Measurements from ENCODE around the gene DPP7.
A peak's percentile ranks its signal among the peaks of the same experiment; 100 is the strongest.
"Not testable (repeated sequence)": the region's sequence is repeated elsewhere in the genome, so short reads cannot be mapped to it uniquely, and the experiment has no call there.

The DPP7 gene

GRCh38 chr9:137130176-137130755 lies 15.7 kb upstream of the DPP7 start:
- no peak for DNase-seq (ENCODE audit: extremely low read depth in 1 of 2, low read depth in 1 of 2)

- peak; percentile 62 to 79 for DNase-seq (ENCODE audit: extremely low read depth in 1 of 2, low read depth in 1 of 2)
Observed at GRCh38 chr9:137129456-137130175, 15.1 kb upstream of the DPP7 start.

- no peak for DNase-seq (ENCODE audit: extremely low read depth in 1 of 2, low read depth in 1 of 2)
Observed at GRCh38 chr9:137128862-137129455, 14.4 kb upstream of the DPP7 start.

GRCh38 chr9:137128158-137128861 lies 13.8 kb upstream of the DPP7 start:
- no peak for DNase-seq (ENCODE audit: extremely low read depth in 1 of 2, low read depth in 1 of 2)

- DNase-seq (ENCODE audit: extremely low read depth in 1 of 2, low read depth in 1 of 2): no peak
Observed at GRCh38 chr9:137127301-137128157, 13.0 kb upstream of the DPP7 start.

- no peak for DNase-seq (ENCODE audit: extremely low read depth in 1 of 2, low read depth in 1 of 2)
Observed at GRCh38 chr9:137126786-137127185, 12.3 kb upstream of the DPP7 start.

GRCh38 chr9:137123952-137124462 lies 9.5 kb upstream of the DPP7 start:
- DNase-seq (ENCODE audit: extremely low read depth in 1 of 2, low read depth in 1 of 2): not testable (repeated sequence)

DNA sequence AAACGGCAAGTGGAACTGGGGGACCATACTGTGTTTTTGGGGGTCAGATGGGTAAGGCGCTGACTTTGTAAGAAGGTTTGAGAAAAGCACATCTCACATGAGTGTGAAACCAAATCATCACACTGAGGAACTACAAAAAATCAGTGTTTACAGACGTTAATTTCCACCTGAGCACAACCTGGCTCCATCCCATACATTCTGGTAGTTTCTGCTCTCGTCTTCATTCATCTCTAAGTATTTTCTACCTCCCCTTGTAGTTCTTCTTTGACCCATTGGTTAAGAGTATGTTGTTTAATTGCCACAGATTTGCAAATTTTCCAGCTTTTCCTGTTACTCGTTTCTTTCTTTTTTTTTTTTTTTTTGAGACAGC lies 8.9 kb upstream of the DPP7 start:
- DNase-seq (ENCODE audit: extremely low read depth in 1 of 2, low read depth in 1 of 2): no peak

- DNase-seq (ENCODE audit: extremely low read depth in 1 of 2, low read depth in 1 of 2): not testable (repeated sequence)
Observed at GRCh38 chr9:137122796-137123467, 8.4 kb upstream of the DPP7 start.

- not testable (repeated sequence) for DNase-seq (ENCODE audit: extremely low read depth in 1 of 2, low read depth in 1 of 2)
Observed at GRCh38 chr9:137121927-137122795, 7.6 kb upstream of the DPP7 start.

DNA sequence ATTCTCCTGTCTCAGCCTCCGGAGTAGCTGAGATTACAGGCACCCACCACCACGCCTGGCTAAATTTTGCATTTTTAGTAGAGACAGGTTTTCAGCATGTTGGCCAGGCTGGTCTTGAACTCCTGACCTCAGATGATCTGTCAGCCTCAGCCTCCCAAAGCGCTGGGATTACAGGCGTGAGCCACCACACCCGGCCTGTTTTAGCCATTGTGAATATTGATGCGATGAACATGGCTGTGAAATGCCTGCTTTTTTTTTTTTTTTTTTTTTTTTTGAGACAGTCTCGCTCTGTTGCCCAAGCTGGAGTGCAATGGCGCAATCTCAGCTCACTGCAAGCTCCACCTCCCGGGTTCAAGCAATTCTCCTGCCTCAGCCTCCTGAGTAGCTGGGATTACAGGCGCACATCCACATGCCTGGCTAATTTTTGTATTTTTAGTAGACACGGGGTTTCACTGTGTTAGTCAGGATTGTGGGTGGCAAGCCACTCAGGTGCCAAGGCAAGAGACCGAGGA lies 3.6 kb upstream of the DPP7 start:
- not testable (repeated sequence) for DNase-seq (ENCODE audit: extremely low read depth in 1 of 2, low read depth in 1 of 2)

- no peak for DNase-seq (ENCODE audit: extremely low read depth in 1 of 2, low read depth in 1 of 2)
Observed at GRCh38 chr9:137117269-137117731, 2.8 kb upstream of the DPP7 start.

- no peak for DNase-seq (ENCODE audit: extremely low read depth in 1 of 2, low read depth in 1 of 2)
Observed at GRCh38 chr9:137116728-137117127, 2.2 kb upstream of the DPP7 start.

- no peak for DNase-seq (ENCODE audit: extremely low read depth in 1 of 2, low read depth in 1 of 2)
Observed at GRCh38 chr9:137116027-137116507, 1.5 kb upstream of the DPP7 start.

- no peak for DNase-seq (ENCODE audit: extremely low read depth in 1 of 2, low read depth in 1 of 2)
Observed at GRCh38 chr9:137115394-137116026, 977 bp upstream of the DPP7 start.

GRCh38 chr9:137114220-137114612 lies 317 bp downstream of the DPP7 start:
- no peak for DNase-seq (ENCODE audit: extremely low read depth in 1 of 2, low read depth in 1 of 2)

- DNase-seq (ENCODE audit: extremely low read depth in 1 of 2, low read depth in 1 of 2): no peak
Observed at GRCh38 chr9:137113385-137114159, 961 bp downstream of the DPP7 start.
